Thymus (tissue), 11 donors: ENCODE measurements around the gene C2orf68. TPM values are rescaled to one million over a fixed set of nuclear protein-coding genes. Genes with fewer than 3 reads are reported as not detected.

ENCODE experiments used
- DNase-seq, 9 donors: peaks; one replicate each; pipeline ENCODE4 v3.0.0-alpha.2; 2013; ENCODE audit warnings: low spot score in 9 of 9, low read depth in 6 of 9, missing footprints in 1 of 9
- H3K27ac ChIP-seq, 2 donors: one replicate each; pipeline ENCODE4 v1.5.1; 2013; ENCODE audit warnings: control low read depth in 1 of 2, low read depth in 1 of 2, low read length in 1 of 2, mild to moderate bottlenecking in 1 of 2, moderate library complexity in 1 of 2
- H3K27me3 ChIP-seq, 2 donors: one replicate each; pipeline ENCODE4 v1.5.1; 2013; ENCODE audit warnings: low read length in 1 of 2; ENCODE audit not compliant: control insufficient read depth in 2 of 2, insufficient read depth in 1 of 2
- H3K36me3 ChIP-seq, 2 donors: one replicate each; pipeline ENCODE4 v1.5.1; 2013; ENCODE audit warnings: low read length in 1 of 2, mild to moderate bottlenecking in 1 of 2, moderate library complexity in 1 of 2; ENCODE audit not compliant: control insufficient read depth in 2 of 2, insufficient read depth in 2 of 2
- H3K4me1 ChIP-seq, 2 donors: one replicate each; pipeline ENCODE4 v1.5.1; 2013; ENCODE audit warnings: low read length in 2 of 2; ENCODE audit not compliant: control insufficient read depth in 2 of 2, insufficient read depth in 2 of 2
- H3K4me3 ChIP-seq, 2 donors: one replicate each; pipeline ENCODE4 v1.5.1; 2013; ENCODE audit warnings: low read length in 2 of 2, control low read depth in 1 of 2, mild to moderate bottlenecking in 1 of 2
- H3K9me3 ChIP-seq, 2 donors: one replicate each; pipeline ENCODE4 v1.5.1; 2013; ENCODE audit warnings: low read length in 1 of 2, mild to moderate bottlenecking in 1 of 2; ENCODE audit not compliant: control insufficient read depth in 2 of 2, insufficient read depth in 1 of 2
- WGBS: extraction: QIAGEN DNeasy Blood & Tissue Kit; methylation state at CpG from one replicate; pipeline ENCODE4 v1.1.7; 2013; 5-methylcytosine and 5-hydroxymethylcytosine counted together
- polyA plus RNA-seq: library from polyadenylated mRNA; stranded (reverse); fragments of 200-250 nt; gene quantifications from one replicate; pipeline ENCODE4 v1.2.3, GENCODE V29; 2013
- total RNA-seq: library from RNA; stranded (reverse); fragments of 120-200 nt; gene quantifications from one replicate; pipeline ENCODE4 v1.2.4, GENCODE V29; 2013
- donor health status: healthy.

C2orf68 gene
- total and polyA plus RNA-seq, 2 donors, result 27.0 to 38.5 TPM

DNA sequence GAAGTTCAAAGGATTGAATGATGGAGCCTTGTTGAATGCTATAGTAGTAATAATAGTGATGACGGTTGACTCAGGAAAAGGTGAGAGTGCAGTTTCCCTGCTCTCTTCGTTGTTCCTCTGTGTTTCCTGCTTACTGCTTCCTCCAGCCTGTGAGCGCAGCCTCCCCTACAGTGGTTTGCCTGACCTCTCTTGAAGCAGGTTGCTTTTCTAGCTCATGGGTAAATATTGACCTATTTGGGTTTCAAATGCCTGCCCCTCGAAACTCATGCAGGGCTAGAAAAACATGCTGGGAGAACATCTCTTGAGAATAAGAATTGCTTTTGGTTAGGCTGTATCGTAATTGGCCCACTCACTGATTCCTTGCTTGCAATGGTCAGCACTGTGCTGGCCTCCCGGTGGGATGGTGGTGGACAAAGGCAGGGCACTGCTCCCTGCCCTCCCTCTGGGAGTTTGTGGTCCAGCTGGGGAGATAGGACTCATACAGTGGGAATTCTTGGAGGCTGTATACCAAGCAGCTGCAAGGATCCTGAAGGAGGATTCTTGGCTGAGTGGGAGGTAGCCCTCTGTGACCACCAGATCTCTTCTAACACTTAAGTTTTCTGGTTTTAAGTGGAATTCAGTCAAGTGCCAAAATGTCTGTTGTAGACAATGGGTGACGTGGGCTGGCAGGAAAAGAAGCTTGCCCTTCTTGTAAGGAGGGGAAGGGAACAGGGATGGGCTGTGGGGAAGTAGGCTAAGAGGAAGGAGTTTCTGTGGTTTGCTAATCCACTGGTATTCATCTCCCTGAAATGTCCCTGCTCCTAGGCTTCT is 21.7 kb downstream of the C2orf68 start:
- DNase-seq, result no peak
- peaks cover 14 to 49% of the 10 kb centered on the region in 2 donors for H3K4me1 ChIP-seq
- no peak overlapping the region for H3K4me3 ChIP-seq
- H3K27me3 ChIP-seq, result no peaks in the 10 kb centered on the region
- H3K36me3 ChIP-seq, result no peaks in the 10 kb centered on the region
- H3K27ac ChIP-seq, result peak overlapping the region in 1 of 2 donors; percentile 30
- H3K9me3 ChIP-seq, result no peaks in the 10 kb centered on the region
- 76% methylated on average over 7 of the region's 7 CpGs for WGBS

GRCh38 chr2:85589181-85589580 is 22.7 kb downstream of the C2orf68 start:
- Histone ChIP-seq H3K4me1 (peaks cover 7 to 49% of the 10 kb centered on the region in 2 donors), H3K4me3 (no peak overlapping the region), H3K36me3 (no peaks in the 10 kb centered on the region), H3K27me3 (no peaks in the 10 kb centered on the region), H3K27ac (no peak overlapping the region), H3K9me3 (no peaks in the 10 kb centered on the region)
- WGBS, result 98% methylated on average over 4 of the region's 4 CpGs
- no peak for DNase-seq

- DNase-seq, result no peak
- 76% methylated on average over 4 of the region's 4 CpGs for WGBS
Observed at GRCh38 chr2:85588645-85589044, 23.2 kb downstream of the C2orf68 start.

GRCh38 chr2:85588236-85588635 is 23.6 kb downstream of the C2orf68 start:
- 25% methylated on average over 4 of the region's 4 CpGs for WGBS
- Histone ChIP-seq H3K9me3 (no peaks in the 10 kb centered on the region), H3K27ac (peak overlapping the region; percentile 52 to 80), H3K36me3 (no peaks in the 10 kb centered on the region), H3K4me3 (no peak overlapping the region), H3K27me3 (no peaks in the 10 kb centered on the region), H3K4me1 (peaks cover 12 to 57% of the 10 kb centered on the region in 2 donors)
- DNase-seq, result peak in 2 of 9 donors; percentile 30 to 50

More at GRCh38 chr2:85588645-85589044, 23.2 kb downstream of the C2orf68 start:
- Histone ChIP-seq H3K27me3 (no peaks in the 10 kb centered on the region), H3K9me3 (no peaks in the 10 kb centered on the region), H3K4me3 (no peak overlapping the region), H3K36me3 (no peaks in the 10 kb centered on the region), H3K4me1 (peaks cover 7 to 53% of the 10 kb centered on the region in 2 donors), H3K27ac (peak overlapping the region in 1 of 2 donors; percentile 80)

DNA sequence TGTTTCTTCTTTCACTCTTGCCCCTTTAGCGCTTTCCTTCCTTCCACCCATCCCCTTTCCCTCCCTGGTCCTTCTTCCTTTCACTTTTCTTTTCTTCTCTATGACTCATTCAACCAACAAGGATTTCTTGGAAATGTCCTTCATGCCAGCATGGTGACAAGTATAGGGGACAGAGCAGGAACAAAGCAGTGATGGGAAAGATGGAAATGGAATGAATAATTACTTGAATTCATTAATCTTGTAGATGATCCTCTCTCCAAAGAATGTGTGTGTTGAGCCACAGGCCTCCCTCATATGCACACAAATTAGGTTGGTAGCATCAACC is 26.1 kb downstream of the C2orf68 start:
- Histone ChIP-seq H3K27me3 (no peaks in the 10 kb centered on the region), H3K9me3 (peaks cover 0 to 2% of the 10 kb centered on the region in 2 donors), H3K27ac (peak overlapping the region; percentile 36 to 66), H3K36me3 (peaks cover 6 to 13% of the 10 kb centered on the region in 2 donors), H3K4me3 (no peak overlapping the region), H3K4me1 (peaks cover 12 to 52% of the 10 kb centered on the region in 2 donors)
- DNase-seq, result no peak
- WGBS, result 92% methylated on average over 1 of the region's 1 CpG

DNA sequence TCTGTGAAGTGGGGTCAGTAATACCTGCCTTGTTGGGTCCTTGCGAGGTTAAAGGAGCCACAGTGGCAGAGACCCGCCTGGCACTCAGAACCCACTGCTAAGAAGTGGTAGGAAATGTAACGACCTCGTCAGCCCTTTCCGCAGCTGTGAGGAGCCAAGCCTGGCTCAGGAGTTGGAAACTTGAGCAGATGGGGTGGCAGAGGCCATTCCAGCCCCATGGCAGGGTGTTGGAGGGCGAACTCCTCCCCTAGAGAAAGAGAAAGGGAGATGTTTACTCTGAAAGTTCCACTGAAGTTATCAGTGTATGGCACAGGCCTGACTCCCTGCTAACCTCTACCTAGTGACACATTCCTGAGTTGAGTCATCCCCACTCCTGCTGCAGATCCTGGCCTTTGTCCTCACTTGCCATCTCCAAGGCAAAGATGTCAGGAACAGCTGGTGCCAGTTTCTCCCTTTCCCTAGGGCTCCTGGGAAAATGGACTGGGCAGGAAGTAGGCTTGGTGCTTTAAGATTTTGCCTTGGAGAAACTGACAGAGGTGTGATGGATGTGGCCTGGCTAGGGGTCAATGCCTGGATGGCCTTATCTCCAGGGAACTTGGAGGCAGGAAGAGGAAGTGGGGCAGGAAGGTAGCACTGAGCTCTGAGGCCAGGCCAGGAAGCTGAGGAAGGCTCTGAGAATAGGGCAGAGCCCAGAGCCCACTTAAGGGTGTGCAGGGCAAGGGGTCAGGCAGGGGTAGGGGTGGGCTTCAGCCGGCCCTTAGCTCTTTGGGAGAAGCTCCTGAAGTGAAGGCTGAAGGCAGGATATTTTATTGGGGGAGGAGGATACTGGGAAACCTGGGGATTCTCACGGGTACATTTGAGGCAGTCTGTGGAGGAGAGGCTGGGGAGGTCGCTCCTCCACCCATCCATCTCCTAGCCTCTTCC is 26.7 kb downstream of the C2orf68 start:
- peaks cover 15 to 52% of the 10 kb centered on the region in 2 donors for H3K4me1 ChIP-seq

GRCh38 chr2:85584354-85584856 is 27.5 kb downstream of the C2orf68 start, which contains the start of gene VAMP5:
VAMP5 (plus strand) TSS chr2:85584431; CDS start chr2:85584491, 60 bp downstream.
- Histone ChIP-seq H3K4me1 (peaks cover 19 to 58% of the 10 kb centered on the region in 2 donors), H3K9me3 (peaks cover 0 to 2% of the 10 kb centered on the region in 2 donors), H3K27me3 (no peaks in the 10 kb centered on the region), H3K4me3 (peak within 1 kb of the TSS; percentile 51 to 68), H3K27ac (peak within 1 kb of the TSS; percentile 72 to 86), H3K36me3 (peaks cover 6 to 15% of the 10 kb centered on the region in 2 donors)
- 31% methylated on average over 52 of the region's 52 CpGs for WGBS
- DNase-seq, result peak in 1 of 9 donors; percentile 61

More for the DNA sequence above, 26.7 kb downstream of the C2orf68 start:
- H3K9me3 ChIP-seq, result peaks cover 0 to 2% of the 10 kb centered on the region in 2 donors
- DNase-seq, result peak in 2 of 9 donors; percentile 26 to 53
- peak overlapping the region; percentile 66 to 69 for H3K27ac ChIP-seq
- peak overlapping the region; percentile 51 to 68 for H3K4me3 ChIP-seq
- H3K27me3 ChIP-seq, result no peaks in the 10 kb centered on the region
- 48% methylated on average over 9 of the region's 9 CpGs for WGBS
- H3K36me3 ChIP-seq, result peaks cover 6 to 15% of the 10 kb centered on the region in 2 donors

DNA sequence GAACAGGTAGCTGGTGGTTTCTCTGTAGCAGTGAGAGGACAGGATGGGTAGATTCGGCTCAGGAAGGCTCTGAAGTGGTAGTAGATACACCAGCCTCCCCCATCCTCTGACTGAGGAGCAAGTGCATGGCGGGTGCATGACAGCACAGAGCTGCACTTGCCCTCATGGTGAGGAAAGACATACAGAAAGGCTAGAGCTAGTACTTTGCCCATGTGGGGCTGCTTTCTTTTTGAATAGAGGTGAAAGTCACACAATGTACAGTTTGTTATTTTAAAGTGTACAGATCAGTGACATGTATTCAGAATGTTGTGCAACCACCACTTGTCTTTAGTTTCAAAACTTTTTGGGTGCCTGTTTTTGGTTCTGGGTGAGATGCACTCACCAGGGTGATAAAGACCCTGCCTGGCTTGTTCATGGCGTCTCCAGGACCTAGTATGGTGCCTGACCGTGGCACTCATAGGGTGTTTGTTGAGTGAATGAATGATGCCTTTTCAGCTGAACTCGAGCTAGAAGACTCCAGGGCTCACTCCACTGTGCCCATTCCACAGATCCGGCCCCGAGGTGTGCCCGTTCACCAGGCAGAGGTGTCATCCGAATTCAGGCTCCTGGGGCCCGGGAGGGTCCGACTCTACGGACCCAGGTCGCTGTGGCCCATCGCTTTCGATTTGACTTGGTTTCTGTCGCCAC is 28.1 kb downstream of the C2orf68 start:
- 44% methylated on average over 16 of the region's 16 CpGs for whole genome bisulfite sequencing
- Histone ChIP-seq H3K36me3 (peaks cover 6 to 15% of the 10 kb centered on the region in 2 donors), H3K9me3 (peaks cover 0 to 2% of the 10 kb centered on the region in 2 donors), H3K4me3 (peak overlapping the region; percentile 49 to 68), H3K4me1 (peaks cover 25 to 59% of the 10 kb centered on the region in 2 donors), H3K27ac (peak overlapping the region; percentile 72 to 86), H3K27me3 (no peaks in the 10 kb centered on the region)
- DNase-seq, result peak in 2 of 9 donors; percentile 49 to 67
